Left cardiac atrium (tissue), 4 donors: ENCODE data around the gene RAPGEF5. TPM values are rescaled to one million over a fixed set of nuclear protein-coding genes. Genes with fewer than 3 reads are reported as not detected.

Experiments used
- ATAC-seq, 2 donors: fragments of 200-7000 bp; cut with Tn5 transposase; one replicate each; pipeline ENCODE4 v1.9.1; 2020; ENCODE audit warnings: mild to moderate bottlenecking in 2 of 2, moderate library complexity in 2 of 2
- DNase-seq: peaks from one replicate; pipeline ENCODE4 v3.0.0-alpha.2; 2020
- intact Hi-C, 2 donors: fragments of 100-400 bp; cut with DNase I; formaldehyde crosslinking; loops; one replicate each; pipeline versions ENCODE4 v1.14.1 to v1.15.1; 2022 to 2023
- total RNA-seq, 2 donors: library from RNA; stranded (reverse); fragmentation: NEBNext Ultra II Directional; extraction: Animal tissue kit (Norgen Biotek cat#: 25700); gene quantifications; one replicate each; pipeline ENCODE4 v1.2.1, GENCODE V29; 2021
- donor health status: DM: no; HTN: yes; CAD: no.
- donor health status: DM: no; HTN: yes; CAD: no; lungs with severe emphysema.
- donor health status: DM: yes; HTN: yes; CAD: no.
- donor health status: Dilated cardiomyopathy.

RAPGEF5 gene
- total RNA-seq, 2 donors from 2014 or later = 15.9 to 29.8 TPM

DNA sequence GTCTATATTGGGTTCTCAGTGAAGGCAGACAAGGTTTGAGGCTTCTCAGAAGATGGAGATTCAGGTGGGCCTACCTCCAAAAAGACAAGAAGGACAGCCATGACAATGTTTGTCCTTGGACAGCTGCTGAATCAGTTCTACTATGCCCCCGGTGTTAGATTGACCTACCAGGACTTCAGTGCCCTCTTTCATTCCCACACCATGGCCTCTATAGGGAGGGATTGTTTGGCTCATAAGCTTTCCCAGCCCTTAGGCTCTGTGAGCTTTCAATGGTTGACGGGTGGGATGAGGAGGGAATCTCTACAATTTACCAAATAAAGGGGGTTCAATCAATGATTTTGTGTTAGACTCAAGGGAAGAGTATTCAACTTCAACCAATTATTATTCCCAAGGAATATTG, 23.4 kb upstream of the RAPGEF5 start:
- ATAC-seq (no peak), DNase-seq (no peak)
- intact Hi-C loops = no loop called here

DNA sequence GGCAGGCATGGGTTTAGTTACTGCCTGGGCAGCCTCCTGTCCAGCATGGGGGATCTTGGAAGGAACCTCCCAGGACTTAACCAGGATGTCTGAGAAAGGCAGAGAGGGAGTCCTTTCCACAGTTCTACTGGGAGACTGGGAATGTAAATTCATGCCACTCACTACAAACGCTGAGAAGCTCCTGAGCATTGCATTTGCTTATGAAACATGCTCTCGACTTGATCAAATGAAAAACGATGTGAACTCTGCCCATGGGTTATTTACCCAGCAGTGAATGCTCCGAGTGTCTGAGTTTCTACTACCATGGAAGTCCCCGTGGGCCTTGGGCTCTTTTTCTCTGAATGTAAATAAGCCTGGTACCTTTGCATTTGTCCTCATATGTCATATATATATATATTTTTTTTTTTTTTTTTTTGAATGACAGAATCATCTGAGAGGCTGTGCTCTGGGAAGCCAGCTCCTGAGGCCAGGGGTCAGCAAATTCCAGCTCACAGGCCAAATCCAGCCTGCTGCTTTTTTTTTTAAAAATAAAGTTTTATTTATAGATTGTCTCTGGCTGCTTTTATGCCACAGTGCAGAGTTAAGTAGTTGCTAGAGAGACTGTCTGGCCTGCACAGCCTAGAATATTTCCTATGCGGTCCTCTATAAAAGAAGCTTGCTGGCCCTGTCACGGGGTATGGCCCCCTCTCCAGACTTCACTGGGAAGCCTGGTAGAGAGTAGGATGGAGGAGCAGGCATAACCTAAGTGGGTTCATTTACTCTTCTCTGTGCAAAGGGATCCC, 21.4 kb upstream of the RAPGEF5 start:
- no peak for DNase-seq
- ATAC-seq = no peak
- intact Hi-C loops = no loop called here

GRCh38 chr7:22377703-22378102, 20.7 kb upstream of the RAPGEF5 start:
- intact Hi-C loops = no loop called here
- no peak for DNase-seq
- ATAC-seq = peak in 1 of 2 donors; percentile 60

- ATAC-seq = no peak
- intact Hi-C loops = no loop called here
- DNase-seq = no peak
Observed at GRCh38 chr7:22375359-22376048, 18.6 kb upstream of the RAPGEF5 start.

DNA sequence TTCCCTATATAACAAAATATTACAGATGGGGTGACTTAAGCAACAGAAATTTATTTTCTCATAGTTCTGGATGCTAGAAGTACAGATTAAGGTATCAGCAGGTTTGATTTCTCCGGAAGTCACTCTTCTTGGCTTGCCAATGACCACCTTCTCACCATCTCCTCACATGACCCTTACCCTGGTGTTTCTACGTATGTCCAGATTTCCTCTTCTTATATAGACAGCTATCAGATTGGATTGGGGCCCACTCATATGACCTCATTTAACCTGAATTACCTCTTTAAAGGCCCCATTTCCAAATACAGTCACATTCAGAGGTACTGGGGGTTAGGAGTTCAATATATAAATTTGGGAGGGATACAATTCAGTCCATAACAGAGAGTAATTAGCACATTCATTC, 17.0 kb upstream of the RAPGEF5 start:
- intact Hi-C loops = no loop called here
- ATAC-seq = no peak

DNA sequence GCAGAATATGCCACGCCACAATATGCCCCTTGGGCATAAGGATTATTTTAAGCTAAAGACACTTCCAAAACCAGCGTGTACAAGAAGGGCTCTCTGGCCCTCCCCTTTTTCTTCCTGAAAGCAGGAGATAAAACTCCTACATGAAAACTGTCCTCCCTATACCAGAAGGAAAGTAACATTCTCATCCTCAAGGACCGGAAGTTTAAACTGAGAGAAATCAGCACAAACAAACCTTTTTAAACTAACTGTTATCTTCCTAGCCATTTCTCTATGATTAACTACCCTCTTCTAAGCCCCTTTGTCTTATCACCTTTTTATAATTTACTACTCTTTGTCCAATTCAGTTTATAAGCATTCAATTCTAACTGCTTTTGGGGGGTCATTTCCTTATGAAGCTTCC, 16.4 kb upstream of the RAPGEF5 start:
- DNase-seq (no peak), ATAC-seq (no peak)
- intact Hi-C loops = no loop called here

More for the DNA sequence above, 17.0 kb upstream of the RAPGEF5 start:
- DNase-seq = no peak

DNA sequence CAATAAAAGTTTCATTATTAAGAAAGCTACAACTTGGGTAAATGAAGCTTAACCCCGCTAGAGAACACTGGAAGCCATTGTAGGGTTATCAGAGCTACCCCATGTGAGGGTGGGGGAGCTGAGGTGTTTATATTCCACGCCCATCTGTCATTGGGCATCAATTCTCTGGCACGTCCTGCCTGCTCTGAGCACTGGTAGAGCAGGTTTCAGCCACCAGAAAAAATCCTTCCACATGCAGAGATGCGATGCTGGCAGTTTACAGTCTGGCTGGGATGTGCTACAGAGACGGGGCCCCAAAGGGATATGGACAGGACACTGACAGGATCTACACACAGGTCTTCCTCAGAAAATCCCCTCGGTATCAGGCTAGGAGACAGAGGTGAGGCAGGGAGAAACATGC, 15.9 kb upstream of the RAPGEF5 start:
- ATAC-seq (no peak), DNase-seq (no peak)
- intact Hi-C loops = no loop called here

DNA sequence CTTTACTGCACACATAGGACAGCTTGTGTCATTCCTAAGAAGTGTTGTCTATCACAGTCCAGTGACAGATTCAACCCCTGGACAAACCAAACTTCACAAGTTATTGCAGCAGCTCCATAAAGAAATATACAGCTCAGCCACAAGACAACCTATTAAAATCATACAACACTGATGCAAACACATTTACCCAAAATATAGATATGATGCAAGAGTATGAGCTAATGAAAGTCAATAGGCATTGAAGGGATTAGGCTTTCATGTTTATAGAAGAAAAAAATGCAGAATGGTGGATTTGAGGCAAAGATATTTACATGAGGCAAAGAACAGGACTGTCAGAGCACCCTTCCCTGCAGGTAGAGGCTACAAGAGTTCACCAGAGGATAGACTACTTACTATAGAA, 14.9 kb upstream of the RAPGEF5 start:
- no peak for ATAC-seq
- intact Hi-C loops = no loop called here
- no peak for DNase-seq

GRCh38 chr7:22364900-22365299, 7.9 kb upstream of the RAPGEF5 start:
- intact Hi-C loops = no loop called here
- ATAC-seq = no peak
- DNase-seq = no peak

DNA sequence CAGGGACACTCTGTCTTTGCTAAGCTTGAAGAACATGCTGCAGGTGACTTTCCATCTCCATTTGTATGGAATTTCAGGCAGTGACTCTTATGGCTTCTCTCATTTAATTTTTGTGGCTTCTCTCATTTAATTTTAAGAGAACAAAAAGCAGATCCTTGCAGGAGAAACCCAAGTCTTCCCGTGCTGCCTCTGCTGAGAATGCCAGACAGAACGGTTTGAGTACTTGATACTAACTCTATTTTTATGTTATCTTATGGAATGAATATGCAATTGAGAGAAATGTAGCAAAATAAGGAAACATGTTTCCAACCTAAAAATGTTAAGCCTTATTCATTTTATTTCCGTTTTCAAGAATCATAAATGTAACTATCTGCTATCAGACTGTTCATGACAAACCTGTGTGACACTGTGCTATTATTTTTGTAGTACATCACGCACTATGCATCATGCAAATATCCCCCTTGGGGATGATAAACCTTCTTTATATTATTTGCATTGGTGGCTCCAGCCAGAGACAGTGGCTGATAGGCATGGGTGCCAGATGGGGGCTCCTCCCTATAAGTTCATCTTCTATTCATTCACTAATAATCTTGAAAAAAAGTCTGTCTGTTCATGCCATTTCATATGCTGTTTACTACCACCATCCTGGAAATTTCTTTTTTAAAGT, 6.9 kb upstream of the RAPGEF5 start:
- DNase-seq (no peak), ATAC-seq (no peak)
- intact Hi-C loops = no loop called here

GRCh38 chr7:22361795-22362194, 4.8 kb upstream of the RAPGEF5 start:
- intact Hi-C loops = no loop called here
- DNase-seq = no peak
- ATAC-seq = no peak

- intact Hi-C loops = no loop called here
- DNase-seq = no peak
Observed at GRCh38 chr7:22361320-22361719, 4.4 kb upstream of the RAPGEF5 start.

GRCh38 chr7:22358820-22359697, 2.1 kb upstream of the RAPGEF5 start:
- ATAC-seq = no peak
- intact Hi-C loops = no loop called here
- DNase-seq = no peak

More at GRCh38 chr7:22361320-22361719, 4.4 kb upstream of the RAPGEF5 start:
- no peak for ATAC-seq

DNA sequence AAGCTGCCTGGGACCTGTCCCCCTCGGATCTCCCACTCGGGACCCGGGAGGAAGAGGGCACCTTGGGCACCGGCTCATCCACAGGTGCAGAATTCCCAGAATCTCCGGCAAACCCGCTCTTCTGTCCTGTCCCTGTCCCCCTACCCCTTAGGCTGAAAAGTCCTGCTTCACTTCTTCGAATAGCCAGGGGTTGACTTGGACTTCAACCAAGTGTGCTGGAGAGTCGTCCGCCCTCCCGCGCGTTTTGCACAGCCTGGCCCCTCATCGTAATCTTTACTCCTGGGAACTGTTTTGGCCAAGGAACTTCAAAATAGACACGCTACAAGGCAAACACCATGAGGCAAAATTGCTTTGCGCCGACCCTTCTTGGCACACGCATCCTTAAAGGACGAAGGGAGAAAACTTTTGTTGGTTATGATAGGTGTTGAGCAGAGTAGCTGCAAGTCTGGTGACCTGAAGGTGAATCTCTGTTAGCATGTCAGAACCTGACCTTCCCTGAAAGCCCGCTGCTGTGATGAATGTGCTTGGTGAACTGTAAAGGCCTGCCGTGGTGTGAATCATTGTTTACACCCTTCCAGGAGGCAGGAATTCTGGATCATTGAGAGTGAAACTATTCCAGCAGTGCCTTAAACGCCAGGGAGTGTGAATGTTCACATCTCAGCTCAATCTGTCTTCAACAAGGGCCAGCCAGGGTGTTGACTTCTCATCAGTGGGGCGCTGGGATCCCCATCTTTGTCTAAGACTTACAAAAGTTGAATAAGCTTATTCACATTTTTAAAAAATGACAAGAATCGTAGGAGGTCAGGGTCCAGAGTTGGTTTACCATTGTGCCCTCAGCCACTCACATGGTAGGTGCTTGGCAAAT, 589 bp upstream of the RAPGEF5 start:
- ATAC-seq (peak; percentile 35 to 69), DNase-seq (no peak)
- intact Hi-C loops = no loop called here

DNA sequence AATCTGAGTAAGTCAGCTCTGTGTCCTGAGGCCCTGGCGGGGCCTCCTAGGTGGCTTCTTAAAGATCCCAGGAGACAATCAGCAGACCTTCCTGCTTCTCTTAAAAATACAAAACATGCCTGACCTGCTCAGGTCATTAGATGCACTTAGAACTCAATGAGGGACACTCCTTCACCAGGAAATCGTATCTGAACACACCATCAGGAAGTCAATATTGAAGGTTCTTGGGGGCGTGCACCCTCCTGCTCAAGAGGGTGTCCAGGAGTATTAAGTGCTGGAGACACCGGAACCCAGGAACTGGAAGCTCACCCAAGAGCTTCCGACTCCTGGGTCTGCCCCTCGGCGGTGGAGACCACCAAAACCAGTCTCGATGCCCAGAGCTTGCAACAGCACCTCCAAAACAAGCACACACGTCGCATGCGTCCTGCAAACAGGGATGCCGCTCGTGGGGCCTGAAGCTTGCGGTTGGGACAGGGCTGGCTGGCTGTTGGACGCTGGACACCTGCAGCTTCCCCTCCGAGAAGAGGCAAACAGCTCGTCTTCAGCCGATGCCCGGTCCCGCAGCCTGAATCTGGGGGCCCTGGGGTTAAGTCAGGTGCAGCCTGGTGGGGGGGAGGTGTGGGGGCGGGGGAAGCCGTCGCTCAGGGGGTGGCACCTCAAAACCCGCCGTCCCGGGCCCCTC, 803 bp downstream of the RAPGEF5 start:
- ATAC-seq (peak in 1 of 2 donors; percentile 8), DNase-seq (no peak)
- intact Hi-C loops = no loop called here

- no peak for ATAC-seq
- no peak for DNase-seq
- intact Hi-C loops = no loop called here
Observed at GRCh38 chr7:22355620-22356009, 1.3 kb downstream of the RAPGEF5 start.

GRCh38 chr7:22354462-22354861, 2.5 kb downstream of the RAPGEF5 start:
- ATAC-seq (no peak), DNase-seq (no peak)
- intact Hi-C loops = no loop called here

GRCh38 chr7:22352887-22353286, 4.1 kb downstream of the RAPGEF5 start:
- intact Hi-C loops = no loop called here
- ATAC-seq (no peak), DNase-seq (no peak)
